Activated B cell treated with CpG ODN at 0.5 μM for 24 hours (primary cell): Measurements from ENCODE around the gene NUDT9. TPM values are rescaled to one million over a fixed set of nuclear protein-coding genes. Genes with fewer than 3 reads are reported as not detected.

Experiments
- ATAC-seq: fragments of 200-7000 bp; cut with Tn5 transposase; one replicate; pipeline ENCODE4 v1.10.0; 2021; ENCODE audit warnings: low read depth, mild to moderate bottlenecking, moderate library complexity
- CTCF ChIA-PET: fragments of 350-600 bp; sonication (Branson Sonifier 250); formaldehyde crosslinking; loops from one replicate; lab custom pipeline; 2021; ENCODE audit warnings: antibody characterized with exemption; lab: Charles Lee
- POLR2A ChIA-PET: fragments of 350-600 bp; sonication (Branson Sonifier 250); formaldehyde crosslinking; loops from one replicate; lab custom pipeline; 2021; ENCODE audit warnings: antibody characterized with exemption; lab: Charles Lee
- DNase-seq: peaks from one replicate; pipeline ENCODE4 v3.0.0; 2022
- H3K27ac Mint-ChIP-seq: one replicate; pipeline ENCODE4 v1.8.0; 2020; ENCODE audit warnings: mixed read lengths
- H3K27me3 Mint-ChIP-seq: one replicate; pipeline ENCODE4 v1.8.0; 2021; ENCODE audit warnings: mixed read lengths
- H3K36me3 Mint-ChIP-seq: one replicate; pipeline ENCODE4 v1.8.0; 2021; ENCODE audit warnings: low read depth, mixed read lengths
- H3K4me1 Mint-ChIP-seq: one replicate; pipeline ENCODE4 v1.8.0; 2021; ENCODE audit warnings: mixed read lengths
- H3K4me3 Mint-ChIP-seq: one replicate; pipeline ENCODE4 v1.8.0; 2020; ENCODE audit warnings: mild to moderate bottlenecking, mixed read lengths
- H3K9me3 Mint-ChIP-seq: one replicate; pipeline ENCODE4 v1.8.0; 2020; ENCODE audit warnings: mixed read lengths
- intact Hi-C: fragments of 100-400 bp; cut with micrococcal nuclease; formaldehyde crosslinking; loops from one replicate; pipeline ENCODE4 v1.15.1; 2024
- total RNA-seq: library from RNA; stranded (reverse); gene quantifications from 2 replicates; pipeline ENCODE4 v1.2.3, GENCODE V29; 2022
- TF ChIP-seq, protein P1 (sequence below): fragments of 200-600 bp; IDR thresholded peaks from one replicate; pipeline ENCODE4 v1.8.0; 2022; ENCODE audit warnings: antibody characterized with exemption, mild to moderate bottlenecking

NUDT9 gene
- total RNA-seq, 1 donor from 2014 or later, result 21.1 TPM

GRCh38 chr4:87499403-87500091 is 77.2 kb downstream of the NUDT9 start:
- CTCF ChIA-PET, result no interaction called here
- Mint-ChIP-seq H3K36me3 (no peaks in the 10 kb centered on the region), H3K4me1 (peaks cover 5% of the 10 kb centered on the region), H3K27ac (no peak overlapping the region), H3K27me3 (no peaks in the 10 kb centered on the region), H3K4me3 (no peak overlapping the region), H3K9me3 (no peaks in the 10 kb centered on the region)
- ATAC-seq (no peak), DNase-seq (no peak)
- intact Hi-C loops, result no loop called here
- POLR2A ChIA-PET, result no interaction called here
- TF ChIP-seq, protein P1, sequence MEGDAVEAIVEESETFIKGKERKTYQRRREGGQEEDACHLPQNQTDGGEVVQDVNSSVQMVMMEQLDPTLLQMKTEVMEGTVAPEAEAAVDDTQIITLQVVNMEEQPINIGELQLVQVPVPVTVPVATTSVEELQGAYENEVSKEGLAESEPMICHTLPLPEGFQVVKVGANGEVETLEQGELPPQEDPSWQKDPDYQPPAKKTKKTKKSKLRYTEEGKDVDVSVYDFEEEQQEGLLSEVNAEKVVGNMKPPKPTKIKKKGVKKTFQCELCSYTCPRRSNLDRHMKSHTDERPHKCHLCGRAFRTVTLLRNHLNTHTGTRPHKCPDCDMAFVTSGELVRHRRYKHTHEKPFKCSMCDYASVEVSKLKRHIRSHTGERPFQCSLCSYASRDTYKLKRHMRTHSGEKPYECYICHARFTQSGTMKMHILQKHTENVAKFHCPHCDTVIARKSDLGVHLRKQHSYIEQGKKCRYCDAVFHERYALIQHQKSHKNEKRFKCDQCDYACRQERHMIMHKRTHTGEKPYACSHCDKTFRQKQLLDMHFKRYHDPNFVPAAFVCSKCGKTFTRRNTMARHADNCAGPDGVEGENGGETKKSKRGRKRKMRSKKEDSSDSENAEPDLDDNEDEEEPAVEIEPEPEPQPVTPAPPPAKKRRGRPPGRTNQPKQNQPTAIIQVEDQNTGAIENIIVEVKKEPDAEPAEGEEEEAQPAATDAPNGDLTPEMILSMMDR, result no peak

- intact Hi-C loops, result no loop called here
- H3K36me3 Mint-ChIP-seq, result no peaks in the 10 kb centered on the region
- H3K27me3 Mint-ChIP-seq, result no peaks in the 10 kb centered on the region
- H3K4me1 Mint-ChIP-seq, result peaks cover 5% of the 10 kb centered on the region
- H3K27ac Mint-ChIP-seq, result no peak overlapping the region
- no peak overlapping the region for H3K4me3 Mint-ChIP-seq
- CTCF ChIA-PET, result no interaction called here
- DNase-seq (no peak), ATAC-seq (no peak)
- POLR2A ChIA-PET, result no interaction called here
- TF ChIP-seq, protein P1, result no peak
- no peaks in the 10 kb centered on the region for H3K9me3 Mint-ChIP-seq
Measured at GRCh38 chr4:87500092-87500462, 77.7 kb downstream of the NUDT9 start.

- no peak overlapping the region for H3K27ac Mint-ChIP-seq
- DNase-seq (no peak), ATAC-seq (no peak)
- H3K36me3 Mint-ChIP-seq, result no peaks in the 10 kb centered on the region
- intact Hi-C loops, result no loop called here
- ChIA-PET CTCF (no interaction called here), POLR2A (no interaction called here)
- H3K4me3 Mint-ChIP-seq, result no peak overlapping the region
- TF ChIP-seq, protein P1, result no peak
- no peaks in the 10 kb centered on the region for H3K27me3 Mint-ChIP-seq
- no peaks in the 10 kb centered on the region for H3K9me3 Mint-ChIP-seq
- peaks cover 5% of the 10 kb centered on the region for H3K4me1 Mint-ChIP-seq
Measured at GRCh38 chr4:87502580-87503238, 80.3 kb downstream of the NUDT9 start.

- Mint-ChIP-seq H3K9me3 (no peaks in the 10 kb centered on the region), H3K4me3 (no peak overlapping the region), H3K27ac (no peak overlapping the region), H3K36me3 (no peaks in the 10 kb centered on the region), H3K27me3 (no peaks in the 10 kb centered on the region), H3K4me1 (no peaks in the 10 kb centered on the region)
- ChIA-PET POLR2A (no interaction called here), CTCF (no interaction called here)
- no peak for ATAC-seq
- TF ChIP-seq, protein P1, result no peak
- intact Hi-C loops, result no loop called here
- DNase-seq, result no peak
Measured at GRCh38 chr4:87505862-87506261, 83.5 kb downstream of the NUDT9 start.

- DNase-seq, result no peak
- Mint-ChIP-seq H3K27ac (no peak overlapping the region), H3K4me1 (no peaks in the 10 kb centered on the region), H3K4me3 (no peak overlapping the region), H3K36me3 (no peaks in the 10 kb centered on the region), H3K27me3 (no peaks in the 10 kb centered on the region), H3K9me3 (no peaks in the 10 kb centered on the region)
- ChIA-PET POLR2A (no interaction called here), CTCF (no interaction called here)
- TF ChIP-seq, protein P1, result no peak
- no peak for ATAC-seq
- intact Hi-C loops, result no loop called here
Measured at GRCh38 chr4:87506974-87507701, 84.8 kb downstream of the NUDT9 start.
